Activated CD8-positive, alpha-beta memory T cell treated with anti-CD3 and anti-CD28 coated beads, Interleukin-2, amount 10 ng/mL, durations not matched to agents 7 days and 5 days (primary cell): ENCODE measurements around the gene UNKL. TPM values are rescaled to one million over a fixed set of nuclear protein-coding genes. Genes with fewer than 3 reads are reported as not detected.

Experiments
- ATAC-seq: fragments of 150-1000 bp; cut with Tn5 transposase; one replicate; pipeline ENCODE4 v1.10.0; 2021; ENCODE audit warnings: moderate library complexity
- CTCF ChIA-PET: fragments of 350-600 bp; sonication (Branson Sonifier 250); formaldehyde crosslinking; loops from one replicate; lab custom pipeline; 2021; ENCODE audit warnings: antibody characterized with exemption; lab: Charles Lee
- DNase-seq: peaks from one replicate; pipeline ENCODE4 v3.0.0-alpha.2; 2020
- H3K27ac Mint-ChIP-seq: one replicate; pipeline ENCODE4 v1.8.0; 2021; ENCODE audit warnings: mild to moderate bottlenecking, mixed read lengths
- H3K27me3 Mint-ChIP-seq: one replicate; pipeline ENCODE4 v1.8.0; 2021; ENCODE audit warnings: mixed read lengths
- H3K36me3 Mint-ChIP-seq: one replicate; pipeline ENCODE4 v1.8.0; 2021; ENCODE audit warnings: mild to moderate bottlenecking, mixed read lengths
- H3K4me1 Mint-ChIP-seq: one replicate; pipeline ENCODE4 v1.8.0; 2021; ENCODE audit warnings: mixed read lengths
- H3K4me3 Mint-ChIP-seq: one replicate; pipeline ENCODE4 v1.8.0; 2021; ENCODE audit warnings: mild to moderate bottlenecking, moderate library complexity, mixed read lengths
- H3K9me3 Mint-ChIP-seq: one replicate; pipeline ENCODE4 v1.8.0; 2022; ENCODE audit warnings: low read depth, mixed read lengths
- total RNA-seq, 2 experiments: library from RNA; stranded (reverse); gene quantifications; one replicate each; pipeline ENCODE4 v1.2.3, GENCODE V29; 2021

Gene UNKL
- total RNA-seq, 2 experiments from 2014 or later, result 30.1 to 43.0 TPM

- ATAC-seq (no peak), DNase-seq (no peak)
- Mint-ChIP-seq H3K9me3 (no peaks in the 10 kb centered on the region), H3K27me3 (no peaks in the 10 kb centered on the region), H3K27ac (no peak overlapping the region), H3K4me3 (no peak overlapping the region), H3K36me3 (peaks cover 18% of the 10 kb centered on the region), H3K4me1 (no peaks in the 10 kb centered on the region)
- CTCF ChIA-PET, result no interaction called here
Measured at GRCh38 chr16:1325261-1325660, 89.2 kb downstream of the UNKL start.

- DNase-seq (no peak), ATAC-seq (no peak)
- H3K27ac Mint-ChIP-seq, result no peak overlapping the region
- peaks cover 26% of the 10 kb centered on the region for H3K36me3 Mint-ChIP-seq
- no peaks in the 10 kb centered on the region for H3K4me1 Mint-ChIP-seq
- no peaks in the 10 kb centered on the region for H3K27me3 Mint-ChIP-seq
- no peaks in the 10 kb centered on the region for H3K9me3 Mint-ChIP-seq
- H3K4me3 Mint-ChIP-seq, result no peak overlapping the region
- CTCF ChIA-PET, result interaction anchor here (0.6 kb wide), 1 partner anchor 39 kb away, joined by 3 read pairs; no protein-coding TSS in a partner anchor
Measured at GRCh38 chr16:1324286-1324826, 90.1 kb downstream of the UNKL start.

- ATAC-seq (peak; percentile 11), DNase-seq (no peak)
- H3K4me1 Mint-ChIP-seq, result no peaks in the 10 kb centered on the region
- peaks cover 30% of the 10 kb centered on the region for H3K36me3 Mint-ChIP-seq
- H3K4me3 Mint-ChIP-seq, result no peak overlapping the region
- no peaks in the 10 kb centered on the region for H3K27me3 Mint-ChIP-seq
- H3K9me3 Mint-ChIP-seq, result no peaks in the 10 kb centered on the region
- CTCF ChIA-PET, result interaction anchor here (0.6 kb wide), 1 partner anchor 40 kb away, joined by 3 read pairs; no protein-coding TSS in a partner anchor
- H3K27ac Mint-ChIP-seq, result no peak overlapping the region
Measured at GRCh38 chr16:1323296-1324239, 90.9 kb downstream of the UNKL start.

GRCh38 chr16:1322407-1322806, 92.1 kb downstream of the UNKL start:
- DNase-seq (no peak), ATAC-seq (no peak)
- peaks cover 41% of the 10 kb centered on the region for H3K36me3 Mint-ChIP-seq
- no peaks in the 10 kb centered on the region for H3K27me3 Mint-ChIP-seq
- H3K27ac Mint-ChIP-seq, result no peak overlapping the region
- H3K4me1 Mint-ChIP-seq, result no peaks in the 10 kb centered on the region
- CTCF ChIA-PET, result no interaction called here
- H3K9me3 Mint-ChIP-seq, result no peaks in the 10 kb centered on the region
- H3K4me3 Mint-ChIP-seq, result no peak overlapping the region

GRCh38 chr16:1320658-1321240, 93.8 kb downstream of the UNKL start:
- Mint-ChIP-seq H3K4me1 (no peaks in the 10 kb centered on the region), H3K36me3 (peaks cover 53% of the 10 kb centered on the region), H3K4me3 (no peak overlapping the region), H3K27ac (no peak overlapping the region), H3K27me3 (no peaks in the 10 kb centered on the region), H3K9me3 (no peaks in the 10 kb centered on the region)
- DNase-seq (no peak), ATAC-seq (no peak)
- CTCF ChIA-PET, result no interaction called here

- Mint-ChIP-seq H3K27ac (no peak overlapping the region), H3K4me1 (peaks cover 2% of the 10 kb centered on the region), H3K9me3 (no peaks in the 10 kb centered on the region), H3K36me3 (peaks cover 57% of the 10 kb centered on the region), H3K27me3 (no peaks in the 10 kb centered on the region), H3K4me3 (no peak overlapping the region)
- DNase-seq, result no peak
- no peak for ATAC-seq
- CTCF ChIA-PET, result no interaction called here
Measured at GRCh38 chr16:1320097-1320496, 94.4 kb downstream of the UNKL start.

GRCh38 chr16:1319041-1319440, 95.5 kb downstream of the UNKL start:
- DNase-seq, result peak; percentile 37
- peaks cover 7% of the 10 kb centered on the region for H3K4me1 Mint-ChIP-seq
- CTCF ChIA-PET, result no interaction called here
- H3K4me3 Mint-ChIP-seq, result no peak overlapping the region
- no peak for ATAC-seq
- peaks cover 59% of the 10 kb centered on the region for H3K36me3 Mint-ChIP-seq
- no peaks in the 10 kb centered on the region for H3K9me3 Mint-ChIP-seq
- H3K27ac Mint-ChIP-seq, result no peak overlapping the region
- no peaks in the 10 kb centered on the region for H3K27me3 Mint-ChIP-seq

- H3K27me3 Mint-ChIP-seq, result no peaks in the 10 kb centered on the region
- CTCF ChIA-PET, result no interaction called here
- peaks cover 57% of the 10 kb centered on the region for H3K36me3 Mint-ChIP-seq
- H3K4me3 Mint-ChIP-seq, result no peak overlapping the region
- no peaks in the 10 kb centered on the region for H3K9me3 Mint-ChIP-seq
- no peak for DNase-seq
- H3K27ac Mint-ChIP-seq, result no peak overlapping the region
- ATAC-seq, result no peak
- H3K4me1 Mint-ChIP-seq, result peaks cover 7% of the 10 kb centered on the region
Measured at GRCh38 chr16:1318268-1318545, 96.3 kb downstream of the UNKL start.

- DNase-seq (peak; percentile 37), ATAC-seq (no peak)
- Mint-ChIP-seq H3K27me3 (no peaks in the 10 kb centered on the region), H3K4me1 (peaks cover 12% of the 10 kb centered on the region), H3K4me3 (no peak overlapping the region), H3K9me3 (no peaks in the 10 kb centered on the region), H3K27ac (no peak overlapping the region), H3K36me3 (peaks cover 57% of the 10 kb centered on the region)
- CTCF ChIA-PET, result no interaction called here
Measured at GRCh38 chr16:1317479-1318267, 96.8 kb downstream of the UNKL start.

GRCh38 chr16:1316033-1316405, 98.5 kb downstream of the UNKL start:
- Mint-ChIP-seq H3K9me3 (no peaks in the 10 kb centered on the region), H3K36me3 (peaks cover 56% of the 10 kb centered on the region), H3K4me3 (no peak overlapping the region), H3K4me1 (peaks cover 22% of the 10 kb centered on the region), H3K27ac (no peak overlapping the region), H3K27me3 (no peaks in the 10 kb centered on the region)
- CTCF ChIA-PET, result no interaction called here
- ATAC-seq (no peak), DNase-seq (no peak)

GRCh38 chr16:1315081-1316032, 99.1 kb downstream of the UNKL start:
- peaks cover 56% of the 10 kb centered on the region for H3K36me3 Mint-ChIP-seq
- H3K27ac Mint-ChIP-seq, result no peak overlapping the region
- H3K27me3 Mint-ChIP-seq, result no peaks in the 10 kb centered on the region
- H3K4me1 Mint-ChIP-seq, result peaks cover 28% of the 10 kb centered on the region
- H3K4me3 Mint-ChIP-seq, result no peak overlapping the region
- no peak for ATAC-seq
- no peaks in the 10 kb centered on the region for H3K9me3 Mint-ChIP-seq
- DNase-seq, result peak; percentile 32
- CTCF ChIA-PET, result no interaction called here

- H3K36me3 Mint-ChIP-seq, result peaks cover 52% of the 10 kb centered on the region
- H3K9me3 Mint-ChIP-seq, result no peaks in the 10 kb centered on the region
- H3K27ac Mint-ChIP-seq, result no peak overlapping the region
- H3K4me3 Mint-ChIP-seq, result no peak overlapping the region
- ATAC-seq (no peak), DNase-seq (no peak)
- CTCF ChIA-PET, result no interaction called here
- no peaks in the 10 kb centered on the region for H3K27me3 Mint-ChIP-seq
- H3K4me1 Mint-ChIP-seq, result peaks cover 31% of the 10 kb centered on the region
Measured at GRCh38 chr16:1314399-1315068, 100.0 kb downstream of the UNKL start.
